ENCODE results near the gene NME7.
A peak's percentile ranks its signal among the peaks of the same experiment; 100 is the strongest.

NME7 gene

GRCh38 chr1:169163059-169163458, 204.5 kb downstream of the NME7 start:
- ChIA-PET CTCF (no interaction called here), POLR2A (ENCODE audit: low non-redundant PET) (no interaction called here)
- no peak overlapping the region for H3K27ac ChIP-seq
- peak; percentile 21 for DNase-seq (ENCODE audit: low spot score)
- TF ChIP-seq, protein P1, sequence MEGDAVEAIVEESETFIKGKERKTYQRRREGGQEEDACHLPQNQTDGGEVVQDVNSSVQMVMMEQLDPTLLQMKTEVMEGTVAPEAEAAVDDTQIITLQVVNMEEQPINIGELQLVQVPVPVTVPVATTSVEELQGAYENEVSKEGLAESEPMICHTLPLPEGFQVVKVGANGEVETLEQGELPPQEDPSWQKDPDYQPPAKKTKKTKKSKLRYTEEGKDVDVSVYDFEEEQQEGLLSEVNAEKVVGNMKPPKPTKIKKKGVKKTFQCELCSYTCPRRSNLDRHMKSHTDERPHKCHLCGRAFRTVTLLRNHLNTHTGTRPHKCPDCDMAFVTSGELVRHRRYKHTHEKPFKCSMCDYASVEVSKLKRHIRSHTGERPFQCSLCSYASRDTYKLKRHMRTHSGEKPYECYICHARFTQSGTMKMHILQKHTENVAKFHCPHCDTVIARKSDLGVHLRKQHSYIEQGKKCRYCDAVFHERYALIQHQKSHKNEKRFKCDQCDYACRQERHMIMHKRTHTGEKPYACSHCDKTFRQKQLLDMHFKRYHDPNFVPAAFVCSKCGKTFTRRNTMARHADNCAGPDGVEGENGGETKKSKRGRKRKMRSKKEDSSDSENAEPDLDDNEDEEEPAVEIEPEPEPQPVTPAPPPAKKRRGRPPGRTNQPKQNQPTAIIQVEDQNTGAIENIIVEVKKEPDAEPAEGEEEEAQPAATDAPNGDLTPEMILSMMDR (conservative IDR thresholded peaks at IDR 0.05; ENCODE audit: low read depth) = no peak

GRCh38 chr1:169161496-169162194, 206.0 kb downstream of the NME7 start:
- TF ChIP-seq, protein P1 (conservative IDR thresholded peaks at IDR 0.05; ENCODE audit: low read depth) = no peak
- H3K27ac ChIP-seq = no peak overlapping the region
- ChIA-PET POLR2A (ENCODE audit: low non-redundant PET) (no interaction called here), CTCF (interaction anchor here (0.6 kb wide), 1 partner anchor 926 kb away, joined by 6 read pairs; no protein-coding TSS in a partner anchor)
- DNase-seq (ENCODE audit: low spot score) = peak; percentile 21

GRCh38 chr1:169160845-169161495, 206.6 kb downstream of the NME7 start:
- TF ChIP-seq, protein P1 (conservative IDR thresholded peaks at IDR 0.05; ENCODE audit: low read depth) = no peak
- no peak overlapping the region for H3K27ac ChIP-seq
- peak; percentile 26 for DNase-seq (ENCODE audit: low spot score)
- POLR2A ChIA-PET (ENCODE audit: low non-redundant PET) = no interaction called here
- CTCF ChIA-PET = no interaction called here

DNA sequence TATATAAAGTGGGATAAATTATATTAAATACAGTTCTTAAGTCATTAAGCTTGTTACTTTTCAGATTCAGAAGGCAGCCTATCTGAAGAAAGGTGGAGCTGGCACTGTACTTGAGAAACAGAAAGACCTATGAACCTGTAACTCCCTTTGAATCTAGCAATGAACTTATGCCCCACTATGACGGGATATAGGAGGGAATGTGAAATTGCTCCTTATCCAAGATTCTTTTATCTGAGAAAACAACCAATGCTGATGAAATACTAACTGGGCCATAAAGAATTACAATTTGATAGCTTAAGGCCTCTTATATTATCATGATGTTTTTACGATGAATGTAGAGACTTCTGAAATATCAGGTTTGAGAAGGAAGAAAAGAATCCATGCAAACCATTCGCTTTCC, 211.0 kb downstream of the NME7 start:
- POLR2A ChIA-PET (ENCODE audit: low non-redundant PET) = no interaction called here
- H3K27ac ChIP-seq = no peak overlapping the region
- CTCF ChIA-PET = interaction anchor here (0.6 to 0.8 kb wide), 2 partner anchors 23 to 264 kb away, joined by 3 read pairs; no protein-coding TSS in a partner anchor
- no peak for DNase-seq (ENCODE audit: low spot score)
- TF ChIP-seq, protein P1 (conservative IDR thresholded peaks at IDR 0.05; ENCODE audit: low read depth) = no peak

DNA sequence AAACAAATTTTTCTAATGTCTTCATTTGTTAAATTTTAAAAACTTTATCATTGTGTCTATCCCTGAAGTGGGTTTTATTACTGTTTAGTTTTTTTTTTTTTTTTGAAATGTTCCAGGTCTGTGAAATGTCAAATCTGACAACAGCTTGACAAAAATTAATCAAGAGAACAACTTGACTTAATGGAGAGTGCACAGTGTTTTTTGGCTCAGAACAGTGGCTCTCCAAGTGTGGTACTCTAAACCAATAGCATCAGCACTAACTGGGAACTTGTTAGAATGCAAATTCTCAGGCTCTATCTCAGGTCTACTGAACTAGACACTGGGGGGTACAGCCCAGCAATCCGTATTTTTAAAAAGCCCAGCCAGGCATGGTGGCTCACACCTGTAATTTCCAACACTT, 211.9 kb downstream of the NME7 start:
- ChIA-PET CTCF (interaction anchor here (0.8 kb wide), 1 partner anchor 24 kb away, joined by 3 read pairs; no protein-coding TSS in a partner anchor), POLR2A (ENCODE audit: low non-redundant PET) (no interaction called here)
- TF ChIP-seq, protein P1 (conservative IDR thresholded peaks at IDR 0.05; ENCODE audit: low read depth) = no peak
- no peak overlapping the region for H3K27ac ChIP-seq
- DNase-seq (ENCODE audit: low spot score) = no peak

DNA sequence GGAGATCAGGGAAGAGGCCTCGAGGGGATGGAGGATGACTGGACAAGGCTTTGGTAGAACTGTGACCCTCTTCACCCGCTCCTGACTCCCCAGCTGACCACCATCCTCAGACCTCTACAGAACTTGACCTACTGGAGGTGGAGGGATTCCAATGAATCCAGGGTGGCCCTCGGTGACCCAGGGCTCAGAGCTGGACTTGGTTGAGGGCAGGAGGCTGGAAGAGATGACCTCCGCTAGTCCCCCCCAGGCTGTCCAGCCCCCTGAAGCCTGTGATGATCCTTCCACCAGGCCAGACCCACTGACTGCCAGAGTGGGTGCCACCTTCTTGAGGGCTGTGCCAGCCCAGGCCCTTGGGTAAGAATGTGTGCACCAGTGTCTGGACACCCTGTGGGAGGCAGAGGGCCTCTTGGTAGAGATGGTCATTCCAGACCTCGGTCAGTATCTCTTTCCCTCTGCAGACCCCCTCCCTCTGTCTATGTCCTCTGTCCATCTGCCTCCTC, 216.2 kb downstream of the NME7 start:
- no peak overlapping the region for H3K27ac ChIP-seq
- CTCF ChIA-PET = no interaction called here

More for the DNA sequence above, 216.2 kb downstream of the NME7 start:
- TF ChIP-seq, protein P1 (conservative IDR thresholded peaks at IDR 0.05; ENCODE audit: low read depth) = no peak
- DNase-seq (ENCODE audit: low spot score) = no peak
- POLR2A ChIA-PET (ENCODE audit: low non-redundant PET) = no interaction called here
